ENCODE results near the gene PLD5. TPM values are rescaled to one million over a fixed set of nuclear protein-coding genes. Genes with fewer than 3 reads are reported as not detected.
"Not testable (repeated sequence)": the region's sequence is repeated elsewhere in the genome, so short reads cannot be mapped to it uniquely, and the experiment has no call there.

Gene PLD5
- polyA plus RNA-seq, 1 donor from 2014 or later = not detected

GRCh38 chr1:242425232-242425631 is 99.3 kb downstream of the PLD5 start:
- Mint-ChIP-seq H3K9me3 (peaks cover 0 to 3% (median 0%) of the 10 kb centered on the region in 3 donors), H3K27ac (no peak overlapping the region), H3K4me3 (no peak overlapping the region), H3K27me3 (no peaks in the 10 kb centered on the region), H3K36me3 (no peaks in the 10 kb centered on the region), H3K4me1 (no peaks in the 10 kb centered on the region)

- Mint-ChIP-seq H3K9me3 (peaks cover 0 to 2% (median 0%) of the 10 kb centered on the region in 3 donors), H3K4me1 (no peaks in the 10 kb centered on the region), H3K36me3 (no peaks in the 10 kb centered on the region), H3K4me3 (no peak overlapping the region), H3K27me3 (no peaks in the 10 kb centered on the region), H3K27ac (no peak overlapping the region)
These were observed 107.8 kb downstream of the PLD5 start for GRCh38 chr1:242416657-242417056.

DNA sequence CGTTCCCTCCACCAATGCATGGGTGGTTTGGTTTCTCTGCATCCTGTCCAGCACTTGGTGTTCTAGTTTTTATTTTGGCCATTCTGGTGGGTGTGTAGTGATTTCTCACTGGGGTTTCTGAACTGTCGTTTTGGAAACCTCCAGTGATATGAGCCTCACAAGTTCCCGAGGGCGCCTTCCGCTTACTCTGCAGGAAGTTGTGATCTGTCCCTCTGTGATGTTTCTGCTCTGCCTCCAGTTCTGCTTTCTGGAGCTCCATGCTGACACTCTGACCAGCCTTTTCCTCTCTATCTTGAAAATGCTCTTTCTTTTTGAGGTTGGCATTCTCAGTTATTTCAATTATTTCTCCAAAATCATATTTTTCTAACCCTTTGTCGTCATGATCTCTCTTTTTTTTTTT is 111.6 kb downstream of the PLD5 start:
- H3K4me3 Mint-ChIP-seq = no peak overlapping the region
- H3K36me3 Mint-ChIP-seq = peaks cover 2% of the 10 kb centered on the region
- no peaks in the 10 kb centered on the region for H3K4me1 Mint-ChIP-seq
- no peaks in the 10 kb centered on the region for H3K27me3 Mint-ChIP-seq
- no peak overlapping the region for H3K27ac Mint-ChIP-seq
- peaks cover 2 to 5% (median 3%) of the 10 kb centered on the region in 3 donors for H3K9me3 Mint-ChIP-seq

GRCh38 chr1:242411901-242412300 is 112.6 kb downstream of the PLD5 start:
- Mint-ChIP-seq H3K27ac (no peak overlapping the region), H3K36me3 (peaks cover 2% of the 10 kb centered on the region), H3K4me1 (no peaks in the 10 kb centered on the region), H3K27me3 (no peaks in the 10 kb centered on the region), H3K9me3 (peaks cover 2 to 5% (median 3%) of the 10 kb centered on the region in 3 donors), H3K4me3 (no peak overlapping the region)

DNA sequence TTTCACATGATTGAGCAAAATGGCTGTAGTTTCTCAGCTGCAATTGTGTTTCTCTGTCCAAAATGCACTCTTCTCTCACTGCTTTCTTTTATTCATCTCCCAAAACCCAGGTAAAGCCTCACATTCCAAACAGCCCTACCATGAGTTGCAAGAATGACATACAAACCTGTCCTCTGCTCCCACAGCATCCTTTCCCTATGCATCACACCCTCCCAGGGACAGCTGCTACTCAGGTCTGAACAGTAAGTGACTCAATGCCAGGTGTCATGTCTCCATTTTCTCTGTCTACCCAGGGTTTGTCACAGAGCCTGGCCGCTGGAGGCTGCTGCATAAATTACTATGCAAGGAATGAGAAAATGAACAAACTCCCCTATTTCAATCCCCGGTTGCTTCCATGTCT is 118.5 kb downstream of the PLD5 start:
- H3K4me1 Mint-ChIP-seq = no peaks in the 10 kb centered on the region
- no peak overlapping the region for H3K4me3 Mint-ChIP-seq
- H3K9me3 Mint-ChIP-seq = peaks cover 0 to 5% (median 3%) of the 10 kb centered on the region in 3 donors
- H3K27ac Mint-ChIP-seq = peak overlapping the region in 1 of 3 donors; percentile 20
- peaks cover 2% of the 10 kb centered on the region for H3K36me3 Mint-ChIP-seq
- H3K27me3 Mint-ChIP-seq = no peaks in the 10 kb centered on the region

GRCh38 chr1:242404296-242404695 is 120.2 kb downstream of the PLD5 start:
- Mint-ChIP-seq H3K36me3 (no peaks in the 10 kb centered on the region), H3K27ac (no peak overlapping the region), H3K4me3 (no peak overlapping the region), H3K27me3 (no peaks in the 10 kb centered on the region), H3K4me1 (no peaks in the 10 kb centered on the region), H3K9me3 (peaks cover 0 to 4% (median 3%) of the 10 kb centered on the region in 3 donors)

DNA sequence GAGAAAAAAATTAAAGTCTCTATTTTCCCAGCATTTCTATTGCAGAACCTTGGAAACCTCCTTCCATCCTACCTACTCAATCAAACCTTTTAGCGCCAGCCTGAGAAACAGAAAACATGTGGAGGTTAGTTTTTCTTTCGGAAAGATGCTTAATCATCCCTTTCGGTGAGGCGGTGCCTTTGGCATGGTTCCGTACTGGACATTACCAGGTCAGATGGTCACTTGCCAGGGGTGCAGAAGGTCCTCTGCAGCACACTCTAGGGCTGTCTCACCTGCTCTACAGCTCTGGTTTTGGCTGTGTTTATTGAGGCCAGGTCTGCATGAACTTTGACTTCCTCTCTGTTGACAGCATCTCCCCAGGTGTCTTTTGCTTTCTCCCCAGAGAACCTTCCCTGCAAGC is 121.5 kb downstream of the PLD5 start:
- Mint-ChIP-seq H3K4me1 (no peaks in the 10 kb centered on the region), H3K27ac (no peak overlapping the region), H3K36me3 (no peaks in the 10 kb centered on the region), H3K4me3 (no peak overlapping the region), H3K9me3 (no peaks in the 10 kb centered on the region), H3K27me3 (no peaks in the 10 kb centered on the region)

DNA sequence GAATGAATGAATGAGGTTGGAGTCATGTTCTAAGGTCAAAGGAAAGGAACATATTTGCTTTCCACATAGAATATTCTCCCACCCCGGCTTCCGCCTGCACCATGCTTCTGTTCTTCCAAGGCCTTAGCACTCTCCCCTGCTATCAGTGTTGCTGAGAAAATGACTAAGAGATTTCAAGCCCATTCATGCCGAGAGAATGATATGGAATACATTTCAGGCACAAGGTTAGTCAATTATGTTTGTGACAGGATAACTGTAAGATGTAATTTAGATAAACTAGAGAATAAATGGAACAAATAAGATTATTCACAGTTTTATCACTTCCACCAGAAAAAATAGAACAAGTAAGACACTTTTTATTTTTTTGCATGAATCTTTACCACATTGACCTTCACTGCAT is 122.6 kb downstream of the PLD5 start:
- H3K4me3 Mint-ChIP-seq = no peak overlapping the region
- no peak overlapping the region for H3K27ac Mint-ChIP-seq
- no peaks in the 10 kb centered on the region for H3K36me3 Mint-ChIP-seq
- no peaks in the 10 kb centered on the region for H3K27me3 Mint-ChIP-seq
- H3K4me1 Mint-ChIP-seq = no peaks in the 10 kb centered on the region
- no peaks in the 10 kb centered on the region for H3K9me3 Mint-ChIP-seq

DNA sequence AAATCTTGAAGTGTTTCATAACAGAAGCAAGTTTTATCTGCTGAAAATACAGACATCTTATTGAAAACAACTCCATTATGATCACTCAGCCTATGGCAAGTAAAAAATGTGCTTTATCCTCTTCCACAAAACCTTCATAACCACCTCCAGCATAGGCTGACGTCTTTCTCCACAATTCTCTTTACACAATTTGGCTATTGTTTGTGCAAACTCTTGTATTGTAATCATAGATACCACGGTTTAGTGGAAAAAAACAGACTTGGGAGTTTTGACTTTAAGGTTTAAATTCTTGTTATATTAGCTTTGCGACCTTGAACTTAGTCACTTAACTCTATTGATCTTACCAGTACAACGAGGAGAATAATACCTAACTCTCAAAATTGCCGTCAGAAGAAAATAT is 126.1 kb downstream of the PLD5 start:
- H3K4me1 Mint-ChIP-seq = no peaks in the 10 kb centered on the region
- peaks cover 0 to 4% (median 0%) of the 10 kb centered on the region in 3 donors for H3K9me3 Mint-ChIP-seq
- no peak overlapping the region for H3K27ac Mint-ChIP-seq
- H3K27me3 Mint-ChIP-seq = no peaks in the 10 kb centered on the region
- no peaks in the 10 kb centered on the region for H3K36me3 Mint-ChIP-seq
- no peak overlapping the region for H3K4me3 Mint-ChIP-seq

DNA sequence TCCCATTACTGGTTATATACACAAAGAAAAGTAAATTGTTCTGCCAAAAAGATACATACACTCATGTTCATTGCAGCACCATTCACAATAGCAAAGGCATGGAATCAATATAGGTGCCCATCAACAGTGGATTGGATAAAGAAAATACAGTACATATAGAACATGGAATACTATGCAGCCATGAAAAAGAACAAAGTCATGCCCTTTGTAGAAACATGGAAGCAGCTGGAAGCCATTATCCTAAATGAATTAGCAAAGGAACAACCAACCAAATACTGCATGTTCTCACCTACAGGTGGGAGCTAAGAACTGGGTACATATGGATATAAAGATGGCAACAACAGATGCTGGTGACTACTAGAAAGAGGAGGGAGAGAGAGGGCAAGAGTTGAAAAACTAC is 132.6 kb downstream of the PLD5 start:
- H3K27ac Mint-ChIP-seq = no peak overlapping the region
- peaks cover 1 to 9% (median 4%) of the 10 kb centered on the region in 3 donors for H3K9me3 Mint-ChIP-seq
- H3K4me1 Mint-ChIP-seq = no peaks in the 10 kb centered on the region
- H3K27me3 Mint-ChIP-seq = no peaks in the 10 kb centered on the region
- no peaks in the 10 kb centered on the region for H3K36me3 Mint-ChIP-seq
- no peak overlapping the region for H3K4me3 Mint-ChIP-seq

DNA sequence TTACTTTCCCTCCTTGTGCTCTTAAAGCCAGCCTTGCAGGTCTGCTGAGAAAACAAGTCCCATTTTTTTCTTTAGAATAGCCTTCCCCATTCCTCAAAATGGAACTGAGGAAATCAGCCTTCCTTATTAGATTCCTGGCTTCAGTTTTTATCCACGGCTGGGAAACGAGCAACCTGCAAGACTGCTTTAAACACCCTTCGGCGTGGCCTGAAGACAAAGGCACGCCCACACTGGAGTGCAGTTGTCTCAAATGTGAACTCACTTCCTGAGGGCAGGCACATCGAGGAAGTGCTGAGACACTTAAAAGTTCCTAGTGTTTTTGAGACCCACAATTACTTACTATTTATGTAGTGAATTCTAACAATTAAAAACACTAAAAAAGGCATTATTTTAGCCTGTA is 148.4 kb downstream of the PLD5 start:
- not testable (repeated sequence) for H3K36me3 Mint-ChIP-seq, H3K4me1 Mint-ChIP-seq, H3K4me3 Mint-ChIP-seq, H3K27ac Mint-ChIP-seq, H3K27me3 Mint-ChIP-seq
- peaks cover 5 to 15% (median 12%) of the 10 kb centered on the region in 3 donors for H3K9me3 Mint-ChIP-seq

DNA sequence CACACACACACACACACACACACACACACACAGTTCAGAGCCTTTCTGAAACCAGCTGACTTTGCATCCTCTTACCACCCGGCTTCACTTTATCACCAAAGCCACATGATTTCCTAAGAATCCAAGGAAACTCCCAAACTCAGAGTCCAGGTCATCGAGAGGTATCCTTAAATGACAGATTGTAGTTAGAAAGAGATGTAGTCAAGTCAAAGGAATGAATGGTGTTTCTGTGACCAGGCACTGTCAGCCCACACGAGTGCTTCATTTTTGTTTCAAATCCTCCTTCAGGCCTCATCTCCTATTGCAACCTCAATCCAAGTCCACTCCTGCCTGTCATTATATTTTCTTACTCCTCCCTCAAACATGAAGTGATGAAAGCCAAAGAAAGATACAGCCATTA is 174.1 kb downstream of the PLD5 start:
- peak overlapping the region in 1 of 3 donors; percentile 45 for H3K27ac Mint-ChIP-seq
- H3K9me3 Mint-ChIP-seq, H3K36me3 Mint-ChIP-seq, H3K4me1 Mint-ChIP-seq, H3K27me3 Mint-ChIP-seq, H3K4me3 Mint-ChIP-seq: not testable (repeated sequence)

DNA sequence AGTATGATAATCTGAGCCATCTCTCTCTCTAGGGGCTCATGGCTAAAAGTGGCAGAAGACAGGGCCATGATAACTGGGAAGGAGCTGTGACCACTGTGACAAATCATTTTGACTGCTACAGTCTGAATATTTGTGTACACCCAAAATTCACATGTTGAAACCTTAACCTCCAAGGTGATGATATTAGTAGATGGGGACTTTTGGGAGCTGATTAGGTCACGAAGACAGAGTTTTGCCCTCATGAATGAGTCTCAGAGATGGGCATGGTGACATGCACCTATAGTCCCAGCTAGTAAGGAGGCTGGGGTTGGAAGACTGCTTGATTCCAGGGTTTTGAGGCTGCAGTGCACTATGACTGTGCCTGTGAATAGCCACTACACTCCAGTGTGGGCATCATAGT is 174.9 kb downstream of the PLD5 start:
- Mint-ChIP-seq H3K4me1 (no peaks in the 10 kb centered on the region), H3K9me3 (peaks cover 0 to 4% (median 4%) of the 10 kb centered on the region in 3 donors), H3K36me3 (peaks cover 2% of the 10 kb centered on the region), H3K27me3 (no peaks in the 10 kb centered on the region), H3K4me3 (no peak overlapping the region), H3K27ac (no peak overlapping the region)

GRCh38 chr1:242330865-242331264 is 193.6 kb downstream of the PLD5 start:
- not testable (repeated sequence) for H3K9me3 Mint-ChIP-seq, H3K27ac Mint-ChIP-seq, H3K4me3 Mint-ChIP-seq, H3K36me3 Mint-ChIP-seq, H3K27me3 Mint-ChIP-seq, H3K4me1 Mint-ChIP-seq

- H3K9me3 Mint-ChIP-seq, H3K36me3 Mint-ChIP-seq, H3K27me3 Mint-ChIP-seq, H3K4me1 Mint-ChIP-seq, H3K27ac Mint-ChIP-seq, H3K4me3 Mint-ChIP-seq: not testable (repeated sequence)
These were observed 197.1 kb downstream of the PLD5 start for GRCh38 chr1:242327381-242327780.

GRCh38 chr1:242321981-242322380 is 202.5 kb downstream of the PLD5 start:
- not testable (repeated sequence) for H3K4me3 Mint-ChIP-seq, H3K27me3 Mint-ChIP-seq, H3K27ac Mint-ChIP-seq, H3K4me1 Mint-ChIP-seq, H3K9me3 Mint-ChIP-seq, H3K36me3 Mint-ChIP-seq

DNA sequence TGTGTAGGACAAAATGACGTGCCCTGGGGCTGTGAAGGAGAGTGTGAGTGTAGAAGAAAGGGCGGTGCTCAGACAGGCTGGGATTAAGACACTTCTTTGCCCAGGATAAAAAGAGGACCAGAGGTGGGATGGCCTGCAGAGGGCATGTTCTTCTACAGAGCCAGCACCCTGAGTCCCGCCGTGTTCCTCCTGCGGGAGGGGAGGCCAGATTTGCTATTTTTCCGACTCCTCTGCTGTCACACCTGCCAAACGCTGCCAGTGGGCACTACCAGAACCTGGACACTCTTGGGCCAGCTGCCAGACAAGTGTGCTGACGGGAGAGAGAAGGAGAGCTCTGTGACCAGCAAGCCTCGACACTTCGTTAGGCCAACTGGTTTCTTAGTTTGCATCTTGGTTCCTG is 206.4 kb downstream of the PLD5 start:
- H3K36me3 Mint-ChIP-seq = no peaks in the 10 kb centered on the region
- peaks cover 0 to 8% (median 3%) of the 10 kb centered on the region in 3 donors for H3K9me3 Mint-ChIP-seq
- H3K27ac Mint-ChIP-seq = no peak overlapping the region
- no peak overlapping the region for H3K4me3 Mint-ChIP-seq
- H3K4me1 Mint-ChIP-seq = no peaks in the 10 kb centered on the region
- H3K27me3 Mint-ChIP-seq = no peaks in the 10 kb centered on the region
